Gastroesophageal sphincter (tissue), 4 donors: ENCODE results near the gene MPZL3. TPM values are rescaled to one million over a fixed set of nuclear protein-coding genes. Genes with fewer than 3 reads are reported as not detected.

ENCODE experiments used
- ATAC-seq: fragments of 150-250 bp; one replicate; pipeline ENCODE4 v1.9.1; 2016; ENCODE audit warnings: mild to moderate bottlenecking, moderate library complexity
- H3K27ac ChIP-seq, 4 donors: fragments of 200-600 bp; sonication (generic) in 3 of 4; 1 replicate in 3 of 4; 2 replicates in 1 of 4; pipeline ENCODE4 v1.5.1; 2016 to 2019
- H3K27me3 ChIP-seq: fragments of 200-600 bp; sonication (generic); one replicate; pipeline ENCODE4 v1.5.1; 2019
- H3K36me3 ChIP-seq, 2 donors: fragments of 200-600 bp; sonication (generic); one replicate each; pipeline ENCODE4 v1.5.1; 2019; ENCODE audit warnings: control low read depth in 1 of 2
- H3K4me1 ChIP-seq, 3 donors: fragments of 200-600 bp; sonication (generic); 1 replicate in 2 of 3; 2 replicates in 1 of 3; pipeline ENCODE4 v1.5.1; 2016 to 2019; ENCODE audit warnings: control low read depth in 2 of 3
- H3K4me3 ChIP-seq, 2 donors: fragments of 200-600 bp; sonication (generic); one replicate each; pipeline ENCODE4 v1.5.1; 2019; ENCODE audit warnings: mild to moderate bottlenecking in 1 of 2, moderate library complexity in 1 of 2
- H3K9me3 ChIP-seq, 3 donors: fragments of 200-600 bp; sonication (generic); one replicate each; pipeline ENCODE4 v1.5.1; 2017 to 2019; ENCODE audit warnings: control low read depth in 2 of 3
- EP300 ChIP-seq: sonication (generic); formaldehyde crosslinking; IDR thresholded peaks from one replicate; pipeline ENCODE4 v1.6.1; 2017; ENCODE audit warnings: antibody characterized with exemption, mild to moderate bottlenecking
- POLR2A ChIP-seq, 2 donors: fragments of 450-650 bp; IDR thresholded peaks; one replicate each; pipeline ENCODE4 v1.6.1; 2017; ENCODE audit warnings: antibody characterized with exemption in 2 of 2, mild to moderate bottlenecking in 2 of 2, moderate library complexity in 1 of 2
- POLR2AphosphoS5 ChIP-seq: sonication (generic); formaldehyde crosslinking; IDR thresholded peaks from one replicate; pipeline ENCODE4 v1.6.1; 2017; ENCODE audit warnings: antibody characterized with exemption
- WGBS, 2 donors: methylation state at CpG; one replicate each; pipeline ENCODE4 v1.1.5; 2018; ENCODE audit warnings: low coverage in 1 of 2; 5-methylcytosine and 5-hydroxymethylcytosine counted together
- total RNA-seq, 4 donors: library from RNA; depleted of rRNA; stranded (reverse); fragments of >200 nt; gene quantifications; one replicate each; pipeline ENCODE4 v1.1.0, GENCODE V29; 2016
- TF ChIP-seq, protein P1 (sequence below), 4 experiments: fragments of 200-600 bp in 2 of 4; fragments of 450-650 bp in 2 of 4; sonication (generic) in 1 of 4; IDR thresholded peaks; one replicate each; pipeline ENCODE4 v1.5.1; 2017 to 2019; ENCODE audit warnings: antibody characterized with exemption in 4 of 4, mild to moderate bottlenecking in 2 of 4, moderate library complexity in 2 of 4

Gene MPZL3, protein sequence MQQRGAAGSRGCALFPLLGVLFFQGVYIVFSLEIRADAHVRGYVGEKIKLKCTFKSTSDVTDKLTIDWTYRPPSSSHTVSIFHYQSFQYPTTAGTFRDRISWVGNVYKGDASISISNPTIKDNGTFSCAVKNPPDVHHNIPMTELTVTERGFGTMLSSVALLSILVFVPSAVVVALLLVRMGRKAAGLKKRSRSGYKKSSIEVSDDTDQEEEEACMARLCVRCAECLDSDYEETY
- 1 to 10 TPM in 1 of 4 donors, under 1 TPM in 3; 0.54 to 3.8 (median 0.65) TPM for total RNA-seq

DNA sequence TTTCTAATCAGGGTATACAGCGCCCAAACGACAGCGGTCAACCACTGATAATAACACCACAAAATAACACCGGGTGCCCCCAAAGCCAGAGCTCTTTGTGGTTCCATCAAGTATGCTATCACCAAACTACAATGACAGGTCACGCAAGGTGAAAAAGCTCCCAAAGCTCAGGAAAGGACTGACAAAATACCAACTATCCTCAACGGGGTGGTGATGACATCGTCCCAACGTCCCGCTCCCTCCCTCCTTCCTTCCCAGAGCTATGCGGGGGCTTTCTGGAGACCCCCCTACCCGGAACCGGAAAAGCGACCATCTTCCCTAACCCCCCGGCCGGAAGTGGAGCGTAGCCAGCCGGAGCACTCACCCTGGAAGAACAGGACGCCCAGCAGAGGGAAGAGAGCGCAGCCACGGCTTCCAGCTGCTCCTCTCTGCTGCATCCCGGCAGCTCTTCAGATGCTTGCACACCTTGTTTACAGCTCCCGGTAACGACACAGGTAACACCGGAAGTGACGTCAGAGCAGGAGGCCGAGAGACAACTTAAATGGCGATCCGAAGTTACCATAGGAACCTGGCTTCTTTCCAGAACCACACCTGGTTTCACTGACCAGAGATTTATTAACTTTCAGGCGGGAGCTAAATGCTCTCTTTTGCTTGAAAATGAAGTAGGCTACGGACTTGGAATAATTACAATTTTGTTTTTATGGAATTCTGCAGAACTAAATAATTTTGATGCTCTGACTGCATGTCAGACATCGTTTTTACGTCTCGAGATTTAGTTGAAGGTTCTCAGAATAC, at the start of gene MPZL3:
TSS of gene MPZL3 (minus strand) at position 508 of the 795 bp plus-strand sequence. CDS start at position 437, 71 bp downstream.
- ATAC-seq: peak; percentile 36
- H3K27ac ChIP-seq: peak within 1 kb of the TSS; percentile 18 to 68 (median 64)
- no peaks in the 10 kb centered on the region for H3K9me3 ChIP-seq
- H3K4me3 ChIP-seq: peak within 1 kb of the TSS; percentile 70 to 99
- H3K27me3 ChIP-seq: peaks cover 51% of the 10 kb centered on the region
- peaks cover 0 to 12% (median 0%) of the 10 kb centered on the region in 3 donors for H3K4me1 ChIP-seq
- 4 to 5% methylated on average over 16 to 19 of the region's 33 CpGs for WGBS, 2 donors
- TF ChIP-seq, protein P1, sequence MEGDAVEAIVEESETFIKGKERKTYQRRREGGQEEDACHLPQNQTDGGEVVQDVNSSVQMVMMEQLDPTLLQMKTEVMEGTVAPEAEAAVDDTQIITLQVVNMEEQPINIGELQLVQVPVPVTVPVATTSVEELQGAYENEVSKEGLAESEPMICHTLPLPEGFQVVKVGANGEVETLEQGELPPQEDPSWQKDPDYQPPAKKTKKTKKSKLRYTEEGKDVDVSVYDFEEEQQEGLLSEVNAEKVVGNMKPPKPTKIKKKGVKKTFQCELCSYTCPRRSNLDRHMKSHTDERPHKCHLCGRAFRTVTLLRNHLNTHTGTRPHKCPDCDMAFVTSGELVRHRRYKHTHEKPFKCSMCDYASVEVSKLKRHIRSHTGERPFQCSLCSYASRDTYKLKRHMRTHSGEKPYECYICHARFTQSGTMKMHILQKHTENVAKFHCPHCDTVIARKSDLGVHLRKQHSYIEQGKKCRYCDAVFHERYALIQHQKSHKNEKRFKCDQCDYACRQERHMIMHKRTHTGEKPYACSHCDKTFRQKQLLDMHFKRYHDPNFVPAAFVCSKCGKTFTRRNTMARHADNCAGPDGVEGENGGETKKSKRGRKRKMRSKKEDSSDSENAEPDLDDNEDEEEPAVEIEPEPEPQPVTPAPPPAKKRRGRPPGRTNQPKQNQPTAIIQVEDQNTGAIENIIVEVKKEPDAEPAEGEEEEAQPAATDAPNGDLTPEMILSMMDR (IDR thresholded peaks at IDR 0.05): peak in 1 of 4 experiments; percentile 10
- TF ChIP-seq POLR2AphosphoS5 (no peak), POLR2A (IDR thresholded peaks at IDR 0.05) (no peak)
- H3K36me3 ChIP-seq: no peaks in the 10 kb centered on the region

DNA sequence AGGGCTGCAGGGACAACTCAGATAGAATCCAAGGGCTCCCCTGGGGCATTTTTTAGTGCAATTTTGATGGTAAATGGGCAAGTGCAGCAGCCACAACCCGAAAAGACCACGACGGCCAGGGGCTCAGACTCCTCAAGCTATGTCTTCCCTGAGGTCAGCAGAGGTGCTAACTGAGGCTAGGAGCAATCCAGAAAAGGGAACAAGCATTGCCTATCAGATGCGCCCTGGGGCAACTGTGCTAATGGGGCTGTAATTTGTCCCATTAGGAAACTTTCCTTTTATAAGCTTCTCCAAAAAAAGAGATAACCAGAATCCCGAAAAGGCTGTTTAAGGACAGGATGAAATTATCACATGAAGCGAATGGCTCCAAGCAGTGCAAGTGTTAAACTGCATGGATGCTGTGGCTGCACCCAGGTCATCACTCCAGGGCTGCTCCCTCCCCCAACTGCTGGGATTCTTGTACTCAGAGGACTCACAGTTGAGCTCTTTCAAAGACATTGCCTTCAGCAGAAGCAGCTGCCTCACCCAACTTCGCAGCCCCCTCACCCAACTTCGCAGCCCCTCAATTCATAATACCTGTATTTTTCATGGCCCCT, 49.5 kb upstream of the MPZL3 start:
- Histone ChIP-seq H3K27ac (no peak overlapping the region), H3K27me3 (peaks cover 22% of the 10 kb centered on the region), H3K9me3 (no peaks in the 10 kb centered on the region), H3K4me3 (no peak overlapping the region), H3K36me3 (no peaks in the 10 kb centered on the region), H3K4me1 (no peaks in the 10 kb centered on the region)
- ATAC-seq: no peak
- TF ChIP-seq EP300 (no peak), POLR2A (IDR thresholded peaks at IDR 0.05) (no peak), POLR2AphosphoS5 (no peak)
- TF ChIP-seq, protein P1 (IDR thresholded peaks at IDR 0.05): no peak
- 41 to 51% methylated on average over 5 to 8 of the region's 8 CpGs for WGBS, 2 donors

DNA sequence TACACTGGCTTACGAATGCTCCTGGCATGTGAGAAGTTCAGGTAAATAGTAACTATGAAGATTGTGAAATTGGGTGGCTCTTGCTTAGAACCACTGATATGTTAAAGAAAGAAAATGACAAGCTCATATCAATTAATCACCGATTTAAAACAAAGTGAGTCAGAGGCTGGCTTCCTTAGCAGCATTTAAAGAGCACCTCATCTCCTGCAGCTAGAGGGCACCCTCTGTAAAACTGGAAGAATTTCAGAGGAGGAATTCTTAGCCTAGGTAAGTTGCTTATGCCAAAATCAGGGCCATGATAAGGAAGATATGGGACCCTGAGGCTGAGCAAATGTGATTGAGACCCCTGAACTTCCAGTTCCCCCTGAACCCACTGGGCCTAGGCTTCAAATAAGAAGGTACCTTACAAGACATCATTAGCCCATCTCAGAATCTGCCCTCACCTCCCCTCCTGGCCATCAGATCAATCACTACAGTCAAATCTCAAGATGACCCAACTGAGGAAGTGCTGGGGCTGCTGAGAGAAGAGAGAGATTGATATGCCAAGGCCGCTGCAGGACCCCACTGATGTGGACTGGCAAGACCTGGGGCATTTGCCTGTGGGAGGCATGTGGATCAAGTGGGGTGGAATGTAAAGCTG, 43.8 kb upstream of the MPZL3 start:
- TF ChIP-seq, protein P1 (IDR thresholded peaks at IDR 0.05): peak in 3 of 4 experiments; percentile 9 to 32 (median 28)
- TF ChIP-seq EP300: no peak
- peaks cover 21% of the 10 kb centered on the region for H3K27me3 ChIP-seq
- no peaks in the 10 kb centered on the region for H3K9me3 ChIP-seq
- no peak for ATAC-seq
- 57 to 58% methylated on average over 2 to 3 of the region's 3 CpGs for WGBS, 2 donors
- H3K4me1 ChIP-seq: no peaks in the 10 kb centered on the region
- H3K36me3 ChIP-seq: no peaks in the 10 kb centered on the region
- H3K4me3 ChIP-seq: no peak overlapping the region
- no peak overlapping the region for H3K27ac ChIP-seq

DNA sequence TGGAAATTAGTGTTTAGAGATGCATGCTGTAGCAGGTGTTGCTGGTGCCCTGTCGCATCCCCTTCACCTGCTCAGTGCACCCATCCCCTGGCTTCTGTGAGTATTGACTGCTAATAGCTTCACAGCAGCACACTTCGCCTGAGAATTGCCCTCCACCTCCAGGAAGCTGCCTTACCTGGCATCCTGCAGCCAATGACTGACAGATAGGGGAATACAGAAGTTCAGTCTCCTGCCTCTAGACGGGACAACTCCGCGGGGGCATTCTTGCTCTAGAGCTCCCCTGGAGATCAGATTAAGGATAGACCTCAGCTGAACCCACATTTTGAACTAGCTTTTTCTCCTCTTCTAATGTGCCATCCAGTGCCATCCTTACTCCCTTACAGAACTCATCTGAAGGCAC, 43.0 kb upstream of the MPZL3 start:
- no peaks in the 10 kb centered on the region for H3K36me3 ChIP-seq
- TF ChIP-seq, protein P1 (IDR thresholded peaks at IDR 0.05): no peak
- TF ChIP-seq POLR2AphosphoS5 (no peak), EP300 (no peak), POLR2A (IDR thresholded peaks at IDR 0.05) (no peak)
- H3K4me3 ChIP-seq: no peak overlapping the region
- H3K4me1 ChIP-seq: no peaks in the 10 kb centered on the region
- WGBS, 2 donors: 56 to 57% methylated on average over 5 of the region's 5 CpGs
- H3K27ac ChIP-seq: no peak overlapping the region
- peaks cover 28% of the 10 kb centered on the region for H3K27me3 ChIP-seq
- no peak for ATAC-seq
- no peaks in the 10 kb centered on the region for H3K9me3 ChIP-seq
